Mononuclear cell (primary cell): ENCODE measurements around the gene ANK3. TPM values are rescaled to one million over a fixed set of nuclear protein-coding genes. Genes with fewer than 3 reads are reported as not detected.

ENCODE experiments used
- H3K27me3 ChIP-seq: 2 replicates; pipeline ENCODE4 v1.6.0; 2011; ENCODE audit warnings: low read length, control low read depth; ENCODE audit not compliant: insufficient read depth
- H3K4me1 ChIP-seq: 2 replicates; pipeline ENCODE4 v1.5.1; 2011; ENCODE audit warnings: mild to moderate bottlenecking, low read length, control low read depth; ENCODE audit not compliant: insufficient read depth
- H3K4me3 ChIP-seq: 2 replicates; pipeline ENCODE4 v1.5.1; 2011; ENCODE audit warnings: mild to moderate bottlenecking, low read length, moderate library complexity
- H3K9me3 ChIP-seq: 2 replicates; pipeline ENCODE4 v1.5.1; 2011; ENCODE audit warnings: low read depth, mild to moderate bottlenecking, control low read depth, low read length
- total RNA-seq: library from RNA; depleted of rRNA; stranded (reverse); fragments of >200 nt; gene quantifications from one replicate; pipeline ENCODE4 v1.2.3, GENCODE V29; 2012

The ANK3 gene
- total RNA-seq, 1 donor = 73.0 TPM

DNA sequence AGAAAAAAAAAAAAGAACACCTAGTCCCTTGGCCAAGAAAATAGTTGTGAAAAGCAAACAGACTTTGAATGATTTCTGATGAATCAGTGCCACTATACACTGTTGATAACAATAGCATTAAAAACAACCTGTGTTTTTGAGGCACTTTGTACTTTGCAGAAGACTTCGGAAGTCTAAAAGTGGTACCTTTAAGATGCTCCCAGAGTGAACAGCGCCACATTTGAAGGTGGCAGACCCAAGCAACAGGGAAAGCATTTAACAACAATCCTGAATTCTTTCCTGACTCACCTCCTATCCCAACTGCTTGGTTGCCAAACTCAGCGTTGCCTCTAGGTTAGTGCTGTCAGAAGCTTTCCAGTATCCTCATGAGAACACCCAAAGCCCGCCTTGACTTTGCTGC is 380.9 kb downstream of the ANK3 start:
- Histone ChIP-seq H3K4me3 (no peak overlapping the region), H3K27me3 (no peaks in the 10 kb centered on the region), H3K4me1 (no peaks in the 10 kb centered on the region), H3K9me3 (no peaks in the 10 kb centered on the region)

DNA sequence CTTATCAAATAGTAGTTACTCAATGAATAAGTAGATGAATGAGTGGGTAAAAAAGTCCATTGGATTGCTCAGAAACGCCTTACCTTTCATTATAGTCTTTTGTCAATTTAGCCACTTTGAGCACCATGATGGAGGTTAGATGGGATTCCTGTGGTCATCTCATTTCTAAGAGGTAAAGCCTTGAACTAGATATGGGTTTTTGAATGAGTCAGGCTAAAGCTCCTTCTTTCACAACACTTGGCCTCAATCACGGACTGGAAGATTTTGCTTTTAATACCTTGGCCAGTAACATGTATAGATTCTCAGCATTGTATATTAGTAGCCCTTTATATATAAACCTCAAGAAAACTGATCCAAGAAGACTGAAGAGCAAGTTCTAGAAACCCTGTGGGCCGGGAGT is 383.6 kb downstream of the ANK3 start:
- Histone ChIP-seq H3K27me3 (no peaks in the 10 kb centered on the region), H3K9me3 (no peaks in the 10 kb centered on the region), H3K4me3 (no peak overlapping the region), H3K4me1 (no peaks in the 10 kb centered on the region)

DNA sequence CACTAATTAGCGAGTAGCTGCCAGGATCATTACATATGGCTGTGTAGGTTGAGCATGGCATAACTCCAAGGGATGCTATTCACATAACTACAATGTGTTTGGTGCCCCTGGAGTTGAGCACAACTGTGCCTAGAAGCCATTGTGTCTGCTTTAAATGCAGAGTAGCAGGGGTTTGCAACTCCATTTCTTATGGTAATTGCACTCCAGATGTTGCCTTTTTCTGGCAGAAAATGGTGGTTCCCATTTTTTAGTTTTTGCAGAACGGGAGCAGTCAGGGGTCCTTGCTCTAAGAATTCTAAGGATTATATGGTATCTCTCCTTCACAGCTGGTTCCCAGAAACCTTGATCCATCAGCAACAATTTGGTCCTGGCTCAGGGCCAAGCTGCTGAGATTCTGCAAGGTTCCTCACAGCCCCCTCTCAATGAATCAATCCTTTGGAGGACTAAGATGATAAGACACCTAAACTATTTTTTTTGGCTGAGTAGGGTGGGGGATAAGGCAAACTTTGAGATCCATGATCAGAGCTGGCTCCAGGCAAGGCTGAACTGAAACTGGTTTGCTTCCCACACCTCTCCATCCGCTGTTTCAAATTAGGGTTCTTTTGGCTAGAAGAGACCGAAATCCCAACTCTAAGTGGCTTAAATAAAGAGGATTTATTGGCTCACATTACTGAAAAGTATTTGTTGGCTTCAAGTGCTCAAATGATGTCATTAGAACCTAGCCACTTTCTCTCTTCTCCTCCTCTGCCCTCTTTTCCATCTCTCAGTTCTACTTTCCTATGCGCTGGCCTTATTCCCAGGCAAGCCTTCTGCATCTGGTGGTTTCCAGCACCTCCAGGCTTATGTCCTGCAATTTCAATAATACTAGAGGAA is 385.8 kb downstream of the ANK3 start:
- H3K9me3 ChIP-seq = no peaks in the 10 kb centered on the region
- H3K27me3 ChIP-seq = no peaks in the 10 kb centered on the region
- H3K4me1 ChIP-seq = no peaks in the 10 kb centered on the region
- no peak overlapping the region for H3K4me3 ChIP-seq

DNA sequence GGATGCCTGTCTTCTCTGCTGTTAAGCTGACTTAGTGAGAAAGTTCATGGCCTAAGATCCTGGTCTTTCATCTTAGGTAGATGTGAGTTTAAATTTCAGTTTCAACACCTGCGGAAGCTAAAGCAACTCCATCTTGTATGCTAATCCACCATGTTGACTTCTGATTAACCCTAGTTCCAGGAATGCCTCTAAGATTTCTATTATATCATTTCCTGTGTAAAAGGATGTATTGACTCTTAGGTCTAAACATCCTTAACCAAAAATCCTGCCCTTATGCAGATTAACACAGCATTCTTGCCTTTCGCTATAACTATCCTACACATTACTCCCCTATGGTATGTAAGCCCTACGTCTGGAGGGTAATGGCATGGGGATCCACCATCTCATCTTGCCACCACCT is 388.9 kb downstream of the ANK3 start:
- no peaks in the 10 kb centered on the region for H3K27me3 ChIP-seq
- no peaks in the 10 kb centered on the region for H3K4me1 ChIP-seq
- H3K4me3 ChIP-seq = no peak overlapping the region
- H3K9me3 ChIP-seq = no peaks in the 10 kb centered on the region

DNA sequence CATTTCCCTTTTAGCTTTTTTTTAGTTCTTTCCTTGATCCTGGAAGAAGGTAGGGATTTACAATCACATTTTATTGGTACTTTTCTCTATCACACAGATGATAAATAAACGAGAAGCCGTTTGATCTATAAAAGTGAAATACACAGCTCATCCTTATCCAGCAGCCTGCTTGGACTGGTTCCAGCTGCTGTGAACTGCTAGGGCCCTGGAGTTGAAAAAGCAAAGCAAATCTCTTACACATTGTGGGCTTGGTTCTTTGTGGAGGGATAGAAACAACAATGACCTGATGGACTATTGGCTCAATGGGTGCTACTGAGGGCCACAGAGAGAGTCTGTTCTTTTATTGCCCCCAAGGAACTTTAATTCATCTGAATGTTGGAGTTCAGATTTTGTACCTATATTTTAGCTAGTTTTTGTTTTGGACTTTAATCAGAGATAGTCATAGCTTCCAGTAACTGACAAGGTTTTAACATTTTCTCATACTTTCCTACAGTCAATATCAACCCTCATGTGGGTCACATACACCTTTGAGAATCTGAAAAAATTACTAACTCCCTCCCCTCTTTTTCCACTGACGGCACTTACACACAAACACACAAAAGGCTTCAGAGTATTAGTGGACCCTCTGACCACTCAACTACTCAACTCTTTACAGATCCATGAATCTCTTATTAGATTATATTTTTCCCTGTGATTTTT is 391.7 kb downstream of the ANK3 start:
- H3K27me3 ChIP-seq = no peaks in the 10 kb centered on the region

DNA sequence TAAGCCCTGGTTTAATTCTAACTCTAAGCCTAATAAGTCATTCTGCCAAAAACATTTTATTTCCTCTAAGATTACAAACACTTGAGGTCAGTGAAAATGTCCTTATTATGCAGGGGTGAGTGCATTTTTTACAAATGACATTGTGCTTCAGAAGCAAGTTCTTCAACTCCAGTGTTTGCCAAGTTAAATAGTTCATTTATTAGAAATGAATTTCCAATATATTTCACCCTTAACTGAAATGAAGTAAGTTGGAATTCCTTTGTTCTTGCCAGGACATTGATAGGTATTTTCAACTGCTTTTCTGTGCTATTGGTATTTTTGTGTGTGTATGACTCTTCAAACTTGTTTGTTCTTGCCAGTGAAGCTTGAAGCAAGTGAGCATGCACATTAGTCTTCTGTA is 393.8 kb downstream of the ANK3 start:
- Histone ChIP-seq H3K27me3 (no peaks in the 10 kb centered on the region), H3K9me3 (no peaks in the 10 kb centered on the region), H3K4me3 (no peak overlapping the region), H3K4me1 (peaks cover 7% of the 10 kb centered on the region)

More for the DNA sequence above, 391.7 kb downstream of the ANK3 start:
- H3K4me3 ChIP-seq = no peak overlapping the region
- no peaks in the 10 kb centered on the region for H3K9me3 ChIP-seq
- H3K4me1 ChIP-seq = no peaks in the 10 kb centered on the region

DNA sequence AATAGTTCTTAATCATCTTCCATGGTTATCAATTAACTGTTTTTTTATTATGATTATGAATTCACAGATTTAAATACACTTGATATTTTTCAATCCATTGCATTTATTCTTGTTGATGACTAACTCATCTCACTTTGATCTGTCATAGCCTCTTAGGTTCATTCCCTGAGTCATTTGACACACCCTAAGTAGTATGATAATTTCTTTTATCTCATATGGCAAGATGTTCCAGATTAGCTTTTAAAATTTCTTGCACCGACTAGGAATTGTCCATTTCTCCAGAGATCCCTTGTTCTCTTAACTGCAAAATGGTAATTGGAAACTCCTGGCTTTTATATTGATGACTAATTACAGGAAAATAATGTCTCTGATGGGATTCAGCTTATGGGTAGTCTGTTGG is 395.7 kb downstream of the ANK3 start:
- peaks cover 7% of the 10 kb centered on the region for H3K4me1 ChIP-seq
- no peak overlapping the region for H3K4me3 ChIP-seq
- no peaks in the 10 kb centered on the region for H3K27me3 ChIP-seq
- no peaks in the 10 kb centered on the region for H3K9me3 ChIP-seq

DNA sequence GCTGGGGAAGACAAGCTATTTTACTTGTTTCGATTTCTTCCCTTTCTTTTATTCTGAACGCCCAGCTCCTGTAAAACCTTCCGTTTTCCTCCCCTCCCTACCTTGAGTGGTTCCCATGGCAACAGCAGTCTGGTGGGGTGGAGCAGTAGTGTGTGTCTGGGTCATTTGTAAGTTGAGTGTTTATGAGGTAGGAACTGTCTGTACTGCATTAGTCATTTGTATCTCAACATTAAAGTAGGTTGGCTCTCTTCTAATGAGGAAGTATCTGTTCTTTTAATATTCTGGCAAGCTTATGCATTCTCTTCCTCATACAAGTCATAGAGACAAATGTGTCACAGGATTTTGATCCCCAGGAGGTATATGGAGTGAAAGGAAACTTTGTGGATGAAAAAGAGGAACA is 398.0 kb downstream of the ANK3 start:
- H3K9me3 ChIP-seq = no peaks in the 10 kb centered on the region
- H3K4me1 ChIP-seq = peaks cover 7% of the 10 kb centered on the region
- no peaks in the 10 kb centered on the region for H3K27me3 ChIP-seq
- H3K4me3 ChIP-seq = peak overlapping the region; percentile 9

DNA sequence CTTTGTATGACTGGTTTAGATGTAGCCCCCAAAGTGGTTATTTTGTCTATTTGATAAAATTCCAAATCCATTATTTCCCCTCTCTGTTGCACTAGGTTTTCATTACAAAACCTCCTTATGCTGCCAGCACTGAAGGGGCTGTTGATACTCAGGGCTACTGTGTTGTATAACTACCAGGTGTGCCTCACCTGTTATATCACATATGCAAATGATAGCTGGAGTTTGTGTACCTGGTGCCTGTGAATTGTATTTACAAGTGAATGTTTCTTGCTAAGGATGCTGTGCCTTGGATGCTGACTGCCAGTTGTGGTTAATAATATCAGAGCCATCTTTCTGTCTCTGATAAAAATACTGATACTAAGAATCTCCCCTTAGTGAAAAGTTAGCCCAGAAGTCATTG is 398.6 kb downstream of the ANK3 start:
- no peak overlapping the region for H3K4me3 ChIP-seq
- H3K9me3 ChIP-seq = no peaks in the 10 kb centered on the region
- H3K4me1 ChIP-seq = peaks cover 7% of the 10 kb centered on the region
- no peaks in the 10 kb centered on the region for H3K27me3 ChIP-seq

DNA sequence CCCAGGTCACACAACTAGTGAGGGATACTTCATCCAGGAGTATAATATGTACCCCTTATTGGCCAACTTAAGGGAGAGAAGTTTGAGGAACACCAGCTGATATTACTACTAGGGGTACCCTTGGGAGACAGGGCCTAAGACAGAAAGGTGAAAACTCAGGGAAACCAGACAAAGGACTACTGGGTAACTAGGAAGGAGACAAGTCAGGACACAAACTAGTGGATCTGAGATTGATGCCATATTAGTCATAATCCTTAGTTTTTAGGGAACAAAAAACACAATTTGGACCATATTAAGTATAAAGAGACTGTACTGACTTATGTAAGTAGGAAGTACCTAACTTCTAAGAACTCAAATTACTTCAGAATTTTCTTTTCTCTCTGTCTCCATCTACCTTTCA is 404.0 kb downstream of the ANK3 start:
- Histone ChIP-seq H3K4me1 (no peaks in the 10 kb centered on the region), H3K9me3 (no peaks in the 10 kb centered on the region), H3K27me3 (no peaks in the 10 kb centered on the region), H3K4me3 (no peak overlapping the region)

DNA sequence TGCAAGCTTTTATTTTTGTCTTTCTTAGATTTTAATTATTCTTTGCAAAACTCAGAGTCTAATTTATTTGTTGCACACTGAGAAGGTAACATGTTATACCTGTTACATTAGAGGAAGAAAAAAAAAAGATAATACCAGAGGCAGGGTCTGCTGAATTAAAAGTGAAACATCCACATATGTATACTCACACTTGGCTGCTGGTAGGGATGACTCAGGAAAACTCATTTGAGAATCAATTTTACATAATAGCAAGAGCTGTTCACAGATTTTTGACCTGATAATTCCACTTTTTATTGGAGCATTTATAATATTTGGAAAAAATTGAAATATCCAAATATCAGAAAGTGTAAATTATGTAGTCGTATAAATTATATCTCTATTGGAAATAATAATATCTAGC is 405.3 kb downstream of the ANK3 start:
- Histone ChIP-seq H3K27me3 (no peaks in the 10 kb centered on the region), H3K4me1 (no peaks in the 10 kb centered on the region), H3K4me3 (no peak overlapping the region), H3K9me3 (no peaks in the 10 kb centered on the region)

DNA sequence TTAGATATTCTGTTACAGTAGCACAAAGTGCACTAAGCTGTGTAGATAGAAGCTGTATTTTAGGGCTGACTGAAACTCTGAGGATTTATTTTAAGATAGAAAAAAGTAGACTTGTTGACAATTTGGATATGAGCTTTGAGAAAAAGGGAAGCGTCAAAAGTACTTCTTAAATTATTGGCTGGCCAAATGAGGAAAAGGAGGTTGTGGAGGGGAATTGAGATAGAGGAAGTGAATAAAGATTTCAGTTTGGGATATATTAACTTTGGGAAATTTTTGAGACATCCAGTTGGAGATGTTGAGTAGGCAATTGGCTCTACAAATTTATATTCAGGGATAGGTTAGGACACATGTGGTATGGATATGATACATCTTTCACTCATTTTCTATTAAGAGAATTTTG is 409.3 kb downstream of the ANK3 start:
- H3K27me3 ChIP-seq = no peaks in the 10 kb centered on the region
- H3K4me1 ChIP-seq = no peaks in the 10 kb centered on the region
- H3K9me3 ChIP-seq = peaks cover 12% of the 10 kb centered on the region
- no peak overlapping the region for H3K4me3 ChIP-seq

DNA sequence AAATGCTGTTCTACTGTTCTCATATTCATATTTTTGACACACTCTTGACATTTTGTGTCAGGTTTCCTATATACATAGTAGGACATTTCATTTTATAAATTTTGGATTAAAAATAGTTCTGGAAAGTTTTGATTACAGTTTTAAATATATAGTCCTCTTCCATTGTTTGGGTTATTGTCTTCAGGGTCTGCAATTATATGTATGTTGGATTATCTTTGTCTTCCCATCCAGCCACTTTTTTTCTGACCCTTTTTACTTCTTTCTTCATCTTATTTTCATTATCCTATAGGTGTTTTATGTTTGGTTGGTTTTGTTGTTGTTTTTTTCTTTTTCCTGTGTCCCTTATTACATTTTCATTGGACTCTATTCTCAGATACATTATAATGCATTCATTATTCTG is 412.2 kb downstream of the ANK3 start:
- Histone ChIP-seq H3K4me3 (no peak overlapping the region), H3K4me1 (no peaks in the 10 kb centered on the region), H3K9me3 (peaks cover 12% of the 10 kb centered on the region), H3K27me3 (no peaks in the 10 kb centered on the region)

DNA sequence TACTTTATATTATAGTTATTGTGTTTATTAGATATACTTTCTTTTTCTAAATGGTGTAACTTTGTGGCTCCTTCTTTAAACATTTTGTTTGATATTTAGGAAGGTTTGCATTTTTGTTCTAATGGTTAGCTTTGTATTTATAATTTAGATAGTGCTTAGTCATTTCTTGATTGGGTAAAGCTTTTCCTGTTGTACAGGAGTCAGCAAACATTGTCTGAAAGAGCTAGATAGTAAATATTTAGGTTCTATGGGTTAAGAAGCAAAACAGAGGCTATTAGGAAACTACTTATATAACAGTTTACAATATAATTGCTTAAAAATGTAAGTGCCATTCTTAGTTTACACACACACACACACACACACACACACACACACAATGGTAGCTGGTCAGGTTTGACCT is 412.8 kb downstream of the ANK3 start:
- Histone ChIP-seq H3K4me1 (no peaks in the 10 kb centered on the region), H3K27me3 (no peaks in the 10 kb centered on the region), H3K9me3 (peaks cover 12% of the 10 kb centered on the region), H3K4me3 (no peak overlapping the region)
